NOMO-1 treated with dmso at 0.1 percent for 144 hours (cell line): ENCODE measurements around the gene FGA.

Source experiments
- DNase-seq: peaks from one replicate; lab custom pipeline; 2025; ENCODE audit not compliant: unreplicated experiment; lab: John Stamatoyannopoulos, UW

Gene FGA

DNA sequence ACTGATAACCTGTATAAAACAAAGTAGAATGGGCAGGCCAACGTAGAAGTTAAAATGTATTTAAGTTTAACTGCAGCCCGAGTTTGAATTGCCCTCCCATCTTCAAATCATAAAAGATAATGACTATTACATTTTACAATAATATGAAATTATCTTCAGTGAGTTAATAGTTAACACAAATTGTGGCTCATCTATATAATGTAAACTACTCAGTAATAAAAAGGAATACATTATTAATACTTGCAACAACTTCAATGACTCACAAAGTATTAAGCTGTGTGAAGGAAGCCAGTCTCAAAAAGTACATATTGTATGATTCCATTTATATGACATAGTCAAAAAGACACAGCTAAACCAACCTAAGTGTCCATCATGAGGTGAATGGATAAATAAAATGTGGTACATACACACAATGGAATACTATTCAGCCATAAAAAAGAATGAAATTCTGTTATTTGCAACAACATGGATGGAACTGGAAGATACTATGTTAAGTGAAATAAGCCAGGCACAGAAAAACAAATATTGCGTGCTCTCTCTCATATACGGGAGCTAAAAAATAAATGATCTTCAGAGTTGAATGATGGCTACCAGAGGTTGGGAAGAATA is 48.2 kb downstream of the FGA start:
- no peak for DNase-seq
